ENCODE measurements around the gene CALML4.
A peak's percentile ranks its signal among the peaks of the same experiment; 100 is the strongest.
"Not testable (repeated sequence)": the region's sequence is repeated elsewhere in the genome, so short reads cannot be mapped to it uniquely, and the experiment has no call there.

The CALML4 gene

GRCh38 chr15:68204776-68205557 is at the start of gene CALML4:
Gene CALML4 (minus strand): TSS chr15:68205332. CDS start chr15:68205247, 85 bp downstream.
- Histone ChIP-seq H2AFZ (ENCODE audit: low read length, unreplicated experiment) (no peak within 1 kb of the TSS), H3K27ac (ENCODE audit: low read depth, low read length) (no peak within 1 kb of the TSS), H3K79me2 (ENCODE audit: control insufficient read depth, insufficient read depth, low read length, unreplicated experiment) (peaks cover 3% of the 10 kb centered on the region), H3K4me3 (ENCODE audit: low read depth, low read length) (no peak within 1 kb of the TSS), H3K27me3 (ENCODE audit: insufficient read depth, low read length) (no peaks in the 10 kb centered on the region), H3K4me1 (ENCODE audit: control insufficient read depth, insufficient read depth, low read length, unreplicated experiment) (peaks cover 4% of the 10 kb centered on the region), H3K36me3 (ENCODE audit: insufficient read depth, low read length) (no peaks in the 10 kb centered on the region)

GRCh38 chr15:68252925-68253534 is 47.9 kb upstream of the CALML4 start:
- no peaks in the 10 kb centered on the region for H3K27me3 ChIP-seq (ENCODE audit: insufficient read depth, low read length)
- H3K36me3 ChIP-seq (ENCODE audit: insufficient read depth, low read length), result no peaks in the 10 kb centered on the region
- H3K4me3 ChIP-seq (ENCODE audit: low read depth, low read length), result peak overlapping the region; percentile 40; the same call in 1 of the 2 replicates
- no peak overlapping the region for H3K27ac ChIP-seq (ENCODE audit: low read depth, low read length)
- H3K79me2 ChIP-seq (ENCODE audit: control insufficient read depth, insufficient read depth, low read length, unreplicated experiment), result no peaks in the 10 kb centered on the region
- peaks cover 22% of the 10 kb centered on the region for H3K4me1 ChIP-seq (ENCODE audit: control insufficient read depth, insufficient read depth, low read length, unreplicated experiment)
- no peak overlapping the region for H2AFZ ChIP-seq (ENCODE audit: low read length, unreplicated experiment)

- H3K36me3 ChIP-seq (ENCODE audit: insufficient read depth, low read length), result 0 out of 2 replicates have a peak, but pooled peaks cover 2% of the 10 kb centered on the region
- H3K4me1 ChIP-seq (ENCODE audit: control insufficient read depth, insufficient read depth, low read length, unreplicated experiment), result peaks cover 7% of the 10 kb centered on the region
- H2AFZ ChIP-seq (ENCODE audit: low read length, unreplicated experiment), result no peak overlapping the region
- H3K27ac ChIP-seq (ENCODE audit: low read depth, low read length), result no peak overlapping the region
- H3K79me2 ChIP-seq (ENCODE audit: control insufficient read depth, insufficient read depth, low read length, unreplicated experiment), result no peaks in the 10 kb centered on the region
- H3K4me3 ChIP-seq (ENCODE audit: low read depth, low read length), result no peak overlapping the region
- H3K27me3 ChIP-seq (ENCODE audit: insufficient read depth, low read length), result no peaks in the 10 kb centered on the region
Measured at GRCh38 chr15:68249058-68249713, 44.1 kb upstream of the CALML4 start.

- H3K27ac ChIP-seq (ENCODE audit: low read depth, low read length), result no peak overlapping the region
- H3K27me3 ChIP-seq (ENCODE audit: insufficient read depth, low read length), result no peaks in the 10 kb centered on the region
- H3K4me1 ChIP-seq (ENCODE audit: control insufficient read depth, insufficient read depth, low read length, unreplicated experiment), result no peaks in the 10 kb centered on the region
- H2AFZ ChIP-seq (ENCODE audit: low read length, unreplicated experiment), result no peak overlapping the region
- no peaks in the 10 kb centered on the region for H3K79me2 ChIP-seq (ENCODE audit: control insufficient read depth, insufficient read depth, low read length, unreplicated experiment)
- no peak overlapping the region for H3K4me3 ChIP-seq (ENCODE audit: low read depth, low read length)
- peaks cover 6% of the 10 kb centered on the region; the same call in 1 of the 2 replicates for H3K36me3 ChIP-seq (ENCODE audit: insufficient read depth, low read length)
Measured at GRCh38 chr15:68244235-68244634, 39.1 kb upstream of the CALML4 start.

GRCh38 chr15:68241088-68241935 is 36.2 kb upstream of the CALML4 start:
- no peaks in the 10 kb centered on the region for H3K27me3 ChIP-seq (ENCODE audit: insufficient read depth, low read length)
- peaks cover 6% of the 10 kb centered on the region; the same call in 1 of the 2 replicates for H3K36me3 ChIP-seq (ENCODE audit: insufficient read depth, low read length)
- H3K79me2 ChIP-seq (ENCODE audit: control insufficient read depth, insufficient read depth, low read length, unreplicated experiment), result no peaks in the 10 kb centered on the region

GRCh38 chr15:68239025-68239424 is 33.9 kb upstream of the CALML4 start:
- H3K4me3 ChIP-seq (ENCODE audit: low read depth, low read length), result no peak overlapping the region
- no peaks in the 10 kb centered on the region for H3K79me2 ChIP-seq (ENCODE audit: control insufficient read depth, insufficient read depth, low read length, unreplicated experiment)
- H3K27ac ChIP-seq (ENCODE audit: low read depth, low read length), result no peak overlapping the region
- H2AFZ ChIP-seq (ENCODE audit: low read length, unreplicated experiment), result no peak overlapping the region
- peaks cover 2% of the 10 kb centered on the region; the same call in 1 of the 2 replicates for H3K36me3 ChIP-seq (ENCODE audit: insufficient read depth, low read length)
- H3K27me3 ChIP-seq (ENCODE audit: insufficient read depth, low read length), result no peaks in the 10 kb centered on the region
- H3K4me1 ChIP-seq (ENCODE audit: control insufficient read depth, insufficient read depth, low read length, unreplicated experiment), result no peaks in the 10 kb centered on the region

More at GRCh38 chr15:68241088-68241935, 36.2 kb upstream of the CALML4 start:
- Histone ChIP-seq H3K27ac (ENCODE audit: low read depth, low read length) (no peak overlapping the region), H3K4me1 (ENCODE audit: control insufficient read depth, insufficient read depth, low read length, unreplicated experiment) (no peaks in the 10 kb centered on the region), H3K4me3 (ENCODE audit: low read depth, low read length) (no peak overlapping the region), H2AFZ (ENCODE audit: low read length, unreplicated experiment) (no peak overlapping the region)

- Histone ChIP-seq H2AFZ (ENCODE audit: low read length, unreplicated experiment) (no peak overlapping the region), H3K27ac (ENCODE audit: low read depth, low read length) (no peak overlapping the region), H3K36me3 (ENCODE audit: insufficient read depth, low read length) (peaks cover 2% of the 10 kb centered on the region; the same call in 1 of the 2 replicates), H3K79me2 (ENCODE audit: control insufficient read depth, insufficient read depth, low read length, unreplicated experiment) (no peaks in the 10 kb centered on the region), H3K4me1 (ENCODE audit: control insufficient read depth, insufficient read depth, low read length, unreplicated experiment) (peaks cover 4% of the 10 kb centered on the region), H3K4me3 (ENCODE audit: low read depth, low read length) (no peak overlapping the region), H3K27me3 (ENCODE audit: insufficient read depth, low read length) (no peaks in the 10 kb centered on the region)
Measured at GRCh38 chr15:68235022-68235421, 29.9 kb upstream of the CALML4 start.

- H3K4me1 ChIP-seq (ENCODE audit: control insufficient read depth, insufficient read depth, low read length, unreplicated experiment); H3K27ac ChIP-seq (ENCODE audit: low read depth, low read length); H2AFZ ChIP-seq (ENCODE audit: low read length, unreplicated experiment); H3K4me3 ChIP-seq (ENCODE audit: low read depth, low read length); H3K27me3 ChIP-seq (ENCODE audit: insufficient read depth, low read length); H3K79me2 ChIP-seq (ENCODE audit: control insufficient read depth, insufficient read depth, low read length, unreplicated experiment); H3K36me3 ChIP-seq (ENCODE audit: insufficient read depth, low read length): not testable (repeated sequence)
Measured at GRCh38 chr15:68234520-68234919, 29.4 kb upstream of the CALML4 start.

GRCh38 chr15:68234060-68234459 is 28.9 kb upstream of the CALML4 start:
- Histone ChIP-seq H3K27me3 (ENCODE audit: insufficient read depth, low read length) (no peaks in the 10 kb centered on the region), H3K79me2 (ENCODE audit: control insufficient read depth, insufficient read depth, low read length, unreplicated experiment) (peaks cover 2% of the 10 kb centered on the region), H3K27ac (ENCODE audit: low read depth, low read length) (no peak overlapping the region), H2AFZ (ENCODE audit: low read length, unreplicated experiment) (no peak overlapping the region), H3K4me1 (ENCODE audit: control insufficient read depth, insufficient read depth, low read length, unreplicated experiment) (peaks cover 5% of the 10 kb centered on the region), H3K4me3 (ENCODE audit: low read depth, low read length) (no peak overlapping the region), H3K36me3 (ENCODE audit: insufficient read depth, low read length) (no peaks in the 10 kb centered on the region)

GRCh38 chr15:68232937-68233336 is 27.8 kb upstream of the CALML4 start:
- H2AFZ ChIP-seq (ENCODE audit: low read length, unreplicated experiment), result no peak overlapping the region
- H3K79me2 ChIP-seq (ENCODE audit: control insufficient read depth, insufficient read depth, low read length, unreplicated experiment), result peaks cover 13% of the 10 kb centered on the region
- H3K27me3 ChIP-seq (ENCODE audit: insufficient read depth, low read length), result no peaks in the 10 kb centered on the region
- H3K4me3 ChIP-seq (ENCODE audit: low read depth, low read length), result no peak overlapping the region
- peaks cover 10% of the 10 kb centered on the region for H3K4me1 ChIP-seq (ENCODE audit: control insufficient read depth, insufficient read depth, low read length, unreplicated experiment)
- no peaks in the 10 kb centered on the region for H3K36me3 ChIP-seq (ENCODE audit: insufficient read depth, low read length)
- H3K27ac ChIP-seq (ENCODE audit: low read depth, low read length), result no peak overlapping the region

Data from ACC112 (cell line).